GM12875 (cell line): ENCODE results near the gene MLF2.
A peak's percentile ranks its signal among the peaks of the same experiment; 100 is the strongest.
"Not testable (repeated sequence)": the region's sequence is repeated elsewhere in the genome, so short reads cannot be mapped to it uniquely, and the experiment has no call there.

Experiments used
- H3K4me3 ChIP-seq: one replicate; pipeline ENCODE4 v1.5.1; 2011; ENCODE audit warnings: low read depth, low read length, control low read depth
- CTCF ChIP-seq: IDR thresholded peaks from 2 replicates; pipeline ENCODE4 v1.5.1; 2011; ENCODE audit warnings: low read depth, mild to moderate bottlenecking, control low read depth, inconsistent platforms, low read length, moderate library complexity, borderline replicate concordance; ENCODE audit not compliant: insufficient read depth

Gene MLF2

GRCh38 chr12:6745741-6746525, 7.0 kb downstream of the MLF2 start:
- H3K4me3 ChIP-seq: no peak overlapping the region
- TF ChIP-seq CTCF: no peak

- H3K4me3 ChIP-seq: not testable (repeated sequence)
Observed at GRCh38 chr12:6743300-6743699, 9.6 kb downstream of the MLF2 start.

GRCh38 chr12:6742834-6743233, 10.1 kb downstream of the MLF2 start:
- no peak overlapping the region for H3K4me3 ChIP-seq
- TF ChIP-seq CTCF: no peak

GRCh38 chr12:6742080-6742479, 10.9 kb downstream of the MLF2 start:
- H3K4me3 ChIP-seq: not testable (repeated sequence)

GRCh38 chr12:6736754-6737153, 16.2 kb downstream of the MLF2 start:
- H3K4me3 ChIP-seq: no peak overlapping the region
- no peak for TF ChIP-seq CTCF

- no peak overlapping the region for H3K4me3 ChIP-seq
- peak; percentile 46; the same call in 1 of the 2 replicates for TF ChIP-seq CTCF
Observed at GRCh38 chr12:6735448-6736191, 17.3 kb downstream of the MLF2 start.

- H3K4me3 ChIP-seq: no peak overlapping the region
- no peak for TF ChIP-seq CTCF
Observed at GRCh38 chr12:6734506-6735387, 18.2 kb downstream of the MLF2 start.
